K562 (cell line): ENCODE results near the gene RNF213. TPM values are rescaled to one million over a fixed set of nuclear protein-coding genes. Genes with fewer than 3 reads are reported as not detected.
A peak's percentile ranks its signal among the peaks of the same experiment; 100 is the strongest.

Source experiments
- ARNT ChIP-seq, 2 experiments: fragments of 450-650 bp; IDR thresholded peaks; 2 replicates each; pipeline ENCODE4 v1.6.1; 2016; ENCODE audit warnings: mild to moderate bottlenecking in 1 of 2
- BMI1 ChIP-seq: fragments of 150-350 bp; IDR thresholded peaks from 2 replicates; pipeline ENCODE4 v1.6.1; 2014; ENCODE audit warnings: low read length
- DACH1 ChIP-seq: fragments of 450-650 bp; IDR thresholded peaks from 2 replicates; pipeline ENCODE4 v1.6.1; 2018; ENCODE audit not compliant: partially characterized antibody
- EGR1 ChIP-seq: fragments of 450-650 bp; conservative IDR thresholded peaks from 2 replicates; pipeline ENCODE4 v1.6.1; 2017; ENCODE audit warnings: mild to moderate bottlenecking
- GATAD2B ChIP-seq: fragments of 450-650 bp; IDR thresholded peaks from 2 replicates; pipeline ENCODE4 v1.6.1; 2017; ENCODE audit warnings: mild to moderate bottlenecking, borderline replicate concordance
- LARP7 ChIP-seq: fragments of 450-650 bp; IDR thresholded peaks from 2 replicates; pipeline ENCODE4 v1.6.1; 2016
- MTF1 ChIP-seq: fragments of 250-450 bp; sonication (Bioruptor Pico); IDR thresholded peaks from 2 replicates; pipeline ENCODE4 v1.9.0; 2021; ENCODE audit warnings: moderate library complexity, mild to moderate bottlenecking, inconsistent platforms, borderline replicate concordance
- RBM15 ChIP-seq: fragments of 200-400 bp; formaldehyde crosslinking; IDR thresholded peaks from 2 replicates; pipeline ENCODE4 v1.6.1; 2018; ENCODE audit warnings: mild to moderate bottlenecking, low read length, moderate library complexity; ENCODE audit not compliant: insufficient read depth
- RNF2 ChIP-seq: sonication (generic); IDR thresholded peaks from 2 replicates; pipeline ENCODE4 v1.6.1; 2016
- TAF9B ChIP-seq: fragments of 450-650 bp; IDR thresholded peaks from 2 replicates; pipeline ENCODE4 v1.6.1; 2018; ENCODE audit warnings: mild to moderate bottlenecking; ENCODE audit not compliant: partially characterized antibody
- ZNF445 ChIP-seq: fragments of 250-450 bp; sonication (Bioruptor Pico); IDR thresholded peaks from 2 replicates; pipeline ENCODE4 v1.4.0; 2020; ENCODE audit warnings: low read depth, mild to moderate bottlenecking, moderate library complexity
- ZNF717 ChIP-seq: fragments of 250-450 bp; sonication (Bioruptor Pico); IDR thresholded peaks from 2 replicates; pipeline ENCODE4 v1.5.0; 2021
- polyA plus RNA-seq, 8 experiments: library from polyadenylated mRNA; depleted of rRNA in 4 of 8; stranded (reverse) in 5 of 8; unstranded in 3 of 8; fragments of >200 nt; fragmentation: Nextera tagmentation in 2 of 8; fragmentation: Illumina TruSeq in 1 of 8; extraction: Ambion mirVana in 2 of 8; extraction: Trizol in 1 of 8; gene quantifications; 2 replicates each; pipeline versions ENCODE4 v1.2.1 to v1.2.3, GENCODE V29; 2011 to 2014; ENCODE audit warnings: inconsistent platforms in 1 of 8, missing spikeins in 1 of 8
- total RNA-seq, 7 experiments: library from RNA; depleted of rRNA in 6 of 7; stranded (reverse); fragments of >200 nt in 6 of 7; fragmentation: Illumina TruSeq in 2 of 7; extraction: Trizol in 2 of 7; gene quantifications; 2 replicates each; pipeline versions ENCODE4 v1.2.1 to v1.2.3, GENCODE V29; 2011 to 2021; ENCODE audit warnings: low replicate concordance in 1 of 7
- TF ChIP-seq, protein P1 (sequence below), 2 experiments: fragments of 450-650 bp; IDR thresholded peaks; 2 replicates each; pipeline ENCODE4 v1.6.1; 2016; ENCODE audit warnings: mild to moderate bottlenecking in 2 of 2, borderline replicate concordance in 1 of 2, low read depth in 1 of 2, moderate library complexity in 1 of 2
- TF ChIP-seq, protein P2 (sequence below): fragments of 250-450 bp; sonication (Bioruptor Pico); IDR thresholded peaks from 2 replicates; pipeline ENCODE4 v1.8.0; 2021; ENCODE audit warnings: moderate library complexity, mild to moderate bottlenecking, inconsistent platforms
- TF ChIP-seq, protein P3 (sequence below): fragments of 450-650 bp; IDR thresholded peaks from 2 replicates; pipeline ENCODE4 v1.6.1; 2016; ENCODE audit warnings: borderline replicate concordance

The RNF213 gene
- total and polyA plus RNA-seq, 9 of the 15 experiments (the other 6 are each of a cell fraction or from before 2014, with no cell fraction given) = 5.3 to 33.6 (median 17.9) TPM

DNA sequence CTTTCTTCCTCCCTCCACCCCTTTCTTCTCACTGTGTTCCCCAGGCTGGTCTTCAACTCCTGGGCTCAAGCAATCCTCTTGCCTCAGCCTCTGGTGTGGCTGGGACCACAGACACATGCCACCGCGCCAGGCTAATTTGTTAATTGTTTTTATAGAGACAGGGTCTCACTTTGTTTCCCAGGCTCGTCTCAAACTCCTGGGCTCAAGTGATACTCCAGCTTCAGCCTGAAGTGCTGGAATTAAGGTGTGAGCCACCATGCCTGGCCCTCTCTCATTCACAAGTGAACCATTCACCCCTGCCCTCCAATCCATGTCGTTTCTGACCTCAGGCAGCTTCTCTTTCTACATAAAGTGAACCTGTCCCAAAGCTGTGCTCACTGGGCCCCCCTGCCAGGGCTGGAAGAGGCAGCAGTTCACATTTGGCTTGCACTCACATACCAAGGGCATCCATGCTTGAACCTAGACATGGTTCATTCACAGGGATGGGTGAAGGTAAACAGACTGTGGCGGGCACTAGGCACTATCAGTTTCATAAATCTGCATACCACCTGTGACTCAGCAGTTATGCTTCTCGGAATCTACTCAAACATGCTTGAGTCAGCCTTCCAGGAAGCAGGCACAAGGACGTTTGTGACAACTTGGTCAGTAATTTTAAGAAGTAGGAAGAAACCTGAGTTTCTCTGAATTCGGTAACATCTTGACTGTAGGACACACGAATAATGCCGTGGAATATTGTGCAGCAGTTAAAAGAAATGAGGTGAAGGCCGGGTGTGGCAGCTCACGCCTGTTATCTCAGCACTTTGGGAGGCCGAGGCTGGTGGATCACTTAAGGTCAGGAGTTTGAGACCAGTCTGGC lies 6.0 kb upstream of the RNF213 start (continued):
- TF ChIP-seq, protein P1, sequence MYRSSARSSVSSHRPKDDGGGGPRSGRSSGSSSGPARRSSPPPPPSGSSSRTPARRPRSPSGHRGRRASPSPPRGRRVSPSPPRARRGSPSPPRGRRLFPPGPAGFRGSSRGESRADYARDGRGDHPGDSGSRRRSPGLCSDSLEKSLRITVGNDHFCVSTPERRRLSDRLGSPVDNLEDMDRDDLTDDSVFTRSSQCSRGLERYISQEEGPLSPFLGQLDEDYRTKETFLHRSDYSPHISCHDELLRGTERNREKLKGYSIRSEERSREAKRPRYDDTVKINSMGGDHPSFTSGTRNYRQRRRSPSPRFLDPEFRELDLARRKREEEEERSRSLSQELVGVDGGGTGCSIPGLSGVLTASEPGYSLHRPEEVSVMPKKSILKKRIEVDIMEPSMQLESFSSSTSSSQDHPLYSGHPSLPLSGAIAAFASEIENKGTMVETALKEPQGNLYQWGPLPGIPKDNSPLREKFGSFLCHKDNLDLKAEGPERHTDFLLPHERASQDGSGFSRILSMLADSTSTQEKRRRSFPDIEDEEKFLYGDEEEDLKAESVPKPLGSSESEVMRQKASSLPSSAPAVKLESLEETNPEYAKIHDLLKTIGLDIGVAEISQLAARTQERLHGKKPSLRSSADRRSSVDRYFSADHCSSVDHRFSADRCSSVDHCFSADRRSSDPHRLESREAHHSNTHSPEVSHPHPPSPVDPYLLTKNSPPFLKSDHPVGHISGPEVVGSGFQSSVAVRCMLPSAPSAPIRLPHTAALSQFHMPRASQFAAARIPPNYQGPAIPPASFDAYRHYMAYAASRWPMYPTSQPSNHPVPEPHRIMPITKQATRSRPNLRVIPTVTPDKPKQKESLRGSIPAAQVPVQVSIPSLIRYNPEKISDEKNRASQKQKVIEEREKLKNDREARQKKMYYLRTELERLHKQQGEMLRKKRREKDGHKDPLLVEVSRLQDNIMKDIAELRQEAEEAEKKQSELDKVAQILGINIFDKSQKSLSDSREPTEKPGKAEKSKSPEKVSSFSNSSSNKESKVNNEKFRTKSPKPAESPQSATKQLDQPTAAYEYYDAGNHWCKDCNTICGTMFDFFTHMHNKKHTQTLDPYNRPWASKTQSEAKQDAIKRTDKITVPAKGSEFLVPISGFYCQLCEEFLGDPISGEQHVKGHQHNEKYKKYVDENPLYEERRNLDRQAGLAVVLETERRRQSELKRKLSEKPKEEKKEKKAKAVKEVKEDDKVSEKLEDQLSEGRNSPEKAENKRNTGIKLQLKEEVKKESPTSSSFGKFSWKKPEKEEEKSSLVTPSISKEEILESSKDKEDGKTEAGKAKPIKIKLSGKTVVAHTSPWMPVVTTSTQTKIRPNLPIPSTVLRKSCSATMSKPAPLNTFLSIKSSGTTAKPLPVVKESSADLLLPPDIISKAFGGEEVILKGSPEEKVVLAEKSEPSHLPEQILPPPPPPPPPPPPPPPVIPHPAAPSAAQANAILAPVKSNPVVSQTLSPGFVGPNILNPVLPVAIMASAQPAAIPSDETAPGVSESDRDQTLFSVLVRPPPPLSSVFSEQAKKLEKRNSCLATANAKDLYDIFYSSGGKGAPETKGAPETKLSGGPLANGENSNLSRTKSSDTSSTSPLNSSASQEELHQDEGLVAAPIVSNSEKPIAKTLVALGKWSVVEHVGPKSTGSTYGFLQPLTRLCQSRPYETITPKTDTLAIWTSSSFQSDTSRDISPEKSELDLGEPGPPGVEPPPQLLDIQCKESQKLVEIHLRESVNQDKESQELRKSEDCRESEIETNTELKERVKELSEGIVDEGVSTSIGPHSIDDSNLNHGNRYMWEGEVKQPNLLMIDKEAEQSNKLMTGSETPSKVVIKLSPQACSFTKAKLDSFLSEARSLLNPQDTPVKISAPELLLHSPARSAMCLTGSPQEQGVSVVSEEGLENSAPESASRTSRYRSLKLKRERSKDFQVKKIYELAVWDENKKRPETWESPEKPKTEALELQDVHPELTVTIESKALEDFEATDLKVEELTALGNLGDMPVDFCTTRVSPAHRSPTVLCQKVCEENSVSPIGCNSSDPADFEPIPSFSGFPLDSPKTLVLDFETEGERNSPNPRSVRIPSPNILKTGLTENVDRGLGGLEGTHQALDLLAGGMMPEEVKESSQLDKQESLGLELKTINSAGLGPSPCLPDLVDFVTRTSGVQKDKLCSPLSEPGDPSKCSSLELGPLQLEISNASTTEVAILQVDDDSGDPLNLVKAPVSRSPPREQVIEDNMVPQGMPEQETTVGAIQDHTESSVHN (IDR thresholded peaks at IDR 0.05; ENCODE audit: borderline replicate concordance in 1 of 2, low read depth in 1 of 2) = peak in 1 of 2 experiments; percentile 77; a peak in 1 of 4 replicates
- TF ChIP-seq BMI1 = no peak
- peak; percentile 72; the same call in 1 of the 2 replicates for TF ChIP-seq GATAD2B
- TF ChIP-seq DACH1 = no peak
- no peak; the same call in 1 of the 2 replicates for TF ChIP-seq LARP7
- 0 out of 2 replicates have a peak, but pooled peaks have one; percentile 23 for TF ChIP-seq ZNF445
- peak in 1 of 2 experiments; percentile 51; a peak in 2 of 4 replicates for TF ChIP-seq ARNT (IDR thresholded peaks at IDR 0.05)
- peak; percentile 71; the same call in 1 of the 2 replicates for TF ChIP-seq MTF1 (CRISPR knock-in tag)
- 0 out of 2 replicates have a peak, but pooled peaks have one; percentile 56 for TF ChIP-seq ZNF717 (CRISPR knock-in tag)
- TF ChIP-seq, protein P2, sequence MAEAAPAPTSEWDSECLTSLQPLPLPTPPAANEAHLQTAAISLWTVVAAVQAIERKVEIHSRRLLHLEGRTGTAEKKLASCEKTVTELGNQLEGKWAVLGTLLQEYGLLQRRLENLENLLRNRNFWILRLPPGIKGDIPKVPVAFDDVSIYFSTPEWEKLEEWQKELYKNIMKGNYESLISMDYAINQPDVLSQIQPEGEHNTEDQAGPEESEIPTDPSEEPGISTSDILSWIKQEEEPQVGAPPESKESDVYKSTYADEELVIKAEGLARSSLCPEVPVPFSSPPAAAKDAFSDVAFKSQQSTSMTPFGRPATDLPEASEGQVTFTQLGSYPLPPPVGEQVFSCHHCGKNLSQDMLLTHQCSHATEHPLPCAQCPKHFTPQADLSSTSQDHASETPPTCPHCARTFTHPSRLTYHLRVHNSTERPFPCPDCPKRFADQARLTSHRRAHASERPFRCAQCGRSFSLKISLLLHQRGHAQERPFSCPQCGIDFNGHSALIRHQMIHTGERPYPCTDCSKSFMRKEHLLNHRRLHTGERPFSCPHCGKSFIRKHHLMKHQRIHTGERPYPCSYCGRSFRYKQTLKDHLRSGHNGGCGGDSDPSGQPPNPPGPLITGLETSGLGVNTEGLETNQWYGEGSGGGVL = no peak
- TF ChIP-seq RBM15 = no peak
- TF ChIP-seq EGR1 = no peak
- TF ChIP-seq, protein P3, sequence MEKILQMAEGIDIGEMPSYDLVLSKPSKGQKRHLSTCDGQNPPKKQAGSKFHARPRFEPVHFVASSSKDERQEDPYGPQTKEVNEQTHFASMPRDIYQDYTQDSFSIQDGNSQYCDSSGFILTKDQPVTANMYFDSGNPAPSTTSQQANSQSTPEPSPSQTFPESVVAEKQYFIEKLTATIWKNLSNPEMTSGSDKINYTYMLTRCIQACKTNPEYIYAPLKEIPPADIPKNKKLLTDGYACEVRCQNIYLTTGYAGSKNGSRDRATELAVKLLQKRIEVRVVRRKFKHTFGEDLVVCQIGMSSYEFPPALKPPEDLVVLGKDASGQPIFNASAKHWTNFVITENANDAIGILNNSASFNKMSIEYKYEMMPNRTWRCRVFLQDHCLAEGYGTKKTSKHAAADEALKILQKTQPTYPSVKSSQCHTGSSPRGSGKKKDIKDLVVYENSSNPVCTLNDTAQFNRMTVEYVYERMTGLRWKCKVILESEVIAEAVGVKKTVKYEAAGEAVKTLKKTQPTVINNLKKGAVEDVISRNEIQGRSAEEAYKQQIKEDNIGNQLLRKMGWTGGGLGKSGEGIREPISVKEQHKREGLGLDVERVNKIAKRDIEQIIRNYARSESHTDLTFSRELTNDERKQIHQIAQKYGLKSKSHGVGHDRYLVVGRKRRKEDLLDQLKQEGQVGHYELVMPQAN = 0 out of 2 replicates have a peak, but pooled peaks have one; percentile 42
- TF ChIP-seq RNF2 = peak; percentile 38; the same call in 1 of the 2 replicates
- TF ChIP-seq TAF9B = peak; percentile 91
